Memory B cell (primary cell): ENCODE data around the gene ZNF618.

ENCODE experiments used
- ATAC-seq: fragments of 150-1000 bp; cut with Tn5 transposase; 2 replicates; pipeline ENCODE4 v1.10.0; 2021; ENCODE audit warnings: low read depth, mild to moderate bottlenecking, moderate library complexity
- DNase-seq, 2 donors: peaks; one replicate each; pipeline ENCODE4 v3.0.0; 2022; ENCODE audit warnings: low spot score in 2 of 2
- H3K27ac Mint-ChIP-seq: one replicate; pipeline ENCODE4 v1.8.0; 2022; ENCODE audit warnings: mild to moderate bottlenecking, moderate library complexity, mixed read lengths
- H3K27me3 Mint-ChIP-seq: one replicate; pipeline ENCODE4 v1.8.0; 2022; ENCODE audit warnings: mixed read lengths
- H3K36me3 Mint-ChIP-seq: one replicate; pipeline ENCODE4 v1.8.0; 2022; ENCODE audit warnings: mild to moderate bottlenecking, mixed read lengths
- H3K4me1 Mint-ChIP-seq: one replicate; pipeline ENCODE4 v1.8.0; 2022; ENCODE audit warnings: mixed read lengths
- H3K4me3 Mint-ChIP-seq: one replicate; pipeline ENCODE4 v1.8.0; 2022; ENCODE audit warnings: mild to moderate bottlenecking, moderate library complexity, mixed read lengths
- H3K9me3 Mint-ChIP-seq: one replicate; pipeline ENCODE4 v1.8.0; 2022; ENCODE audit warnings: mixed read lengths

ZNF618 gene

DNA sequence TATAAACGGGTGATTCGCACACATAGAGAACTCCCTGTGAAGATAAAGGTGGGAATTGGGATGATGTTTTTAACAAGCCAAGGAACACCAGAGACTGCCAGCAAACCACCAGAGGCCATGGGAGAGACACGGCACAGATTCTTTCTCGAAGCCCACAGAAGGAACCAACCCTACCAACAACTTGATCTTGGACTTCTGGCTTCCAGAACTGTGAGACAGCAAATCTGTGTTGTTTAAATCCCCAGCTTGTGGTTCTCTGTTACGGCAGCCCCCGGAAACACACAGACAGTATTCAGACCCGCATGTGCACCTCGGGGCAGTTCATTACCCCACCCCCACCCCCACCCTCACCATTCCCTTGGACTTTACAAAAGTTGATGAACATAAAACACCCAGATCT lies 189.2 kb downstream of the ZNF618 start:
- no peaks in the 10 kb centered on the region for H3K9me3 Mint-ChIP-seq
- H3K27me3 Mint-ChIP-seq: peaks cover 11% of the 10 kb centered on the region
- H3K36me3 Mint-ChIP-seq: no peaks in the 10 kb centered on the region
- DNase-seq: no peak
- H3K4me1 Mint-ChIP-seq: no peaks in the 10 kb centered on the region
- no peak overlapping the region for H3K27ac Mint-ChIP-seq
- no peak for ATAC-seq
- H3K4me3 Mint-ChIP-seq: no peak overlapping the region

GRCh38 chr9:114069476-114070187 lies 193.5 kb downstream of the ZNF618 start:
- ATAC-seq: no peak
- Mint-ChIP-seq H3K4me1 (no peaks in the 10 kb centered on the region), H3K36me3 (no peaks in the 10 kb centered on the region), H3K27me3 (peaks cover 3% of the 10 kb centered on the region), H3K27ac (no peak overlapping the region), H3K9me3 (peaks cover 2% of the 10 kb centered on the region), H3K4me3 (no peak overlapping the region)
- DNase-seq: no peak

DNA sequence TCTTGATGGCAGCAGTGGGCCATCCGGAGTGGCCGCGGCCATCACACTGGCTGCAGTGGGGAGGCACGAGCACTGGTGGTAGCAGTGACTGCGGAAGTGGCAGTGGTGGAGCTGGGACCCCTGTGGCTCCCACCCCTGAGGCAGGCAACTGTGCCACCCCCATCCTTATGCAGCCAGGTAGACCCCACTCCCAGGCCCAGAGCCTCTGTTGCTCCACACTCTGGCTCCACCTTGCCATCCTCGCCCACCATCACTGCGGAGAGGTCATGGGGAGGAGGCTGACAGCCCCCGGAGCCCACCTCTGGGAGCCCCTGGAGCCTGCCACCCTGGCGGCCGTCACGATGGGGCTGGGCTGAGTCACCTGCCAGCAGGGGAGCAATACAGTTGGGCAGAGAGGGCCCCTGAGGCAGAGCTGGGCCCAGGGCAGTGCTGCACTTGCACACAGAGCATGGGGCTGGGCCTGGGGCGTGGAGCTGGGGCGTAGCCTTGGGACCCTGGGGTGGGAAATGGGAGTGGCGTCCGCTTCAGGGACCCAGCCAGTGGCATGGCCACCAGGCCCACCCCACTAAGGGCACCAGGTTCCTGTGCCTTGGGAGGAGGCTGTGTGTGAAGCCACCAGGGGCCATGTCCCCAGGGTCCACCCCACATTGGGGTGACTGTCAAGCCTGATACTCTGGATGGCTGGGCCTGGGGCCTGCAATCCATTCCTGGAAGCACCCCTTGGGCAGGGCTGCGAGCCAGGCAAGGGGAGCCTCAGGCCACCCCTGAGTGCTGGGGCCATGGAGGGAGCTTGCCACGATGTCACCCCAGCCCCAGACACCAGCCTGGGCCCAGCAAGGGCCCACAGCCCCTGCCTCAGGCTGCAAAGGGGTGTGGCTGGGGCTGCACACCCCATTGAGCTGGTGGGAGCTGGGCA lies 194.3 kb downstream of the ZNF618 start:
- no peak overlapping the region for H3K4me3 Mint-ChIP-seq
- ATAC-seq (no peak), DNase-seq (no peak)
- peaks cover 4% of the 10 kb centered on the region for H3K27me3 Mint-ChIP-seq
- no peaks in the 10 kb centered on the region for H3K4me1 Mint-ChIP-seq
- no peak overlapping the region for H3K27ac Mint-ChIP-seq
- H3K36me3 Mint-ChIP-seq: no peaks in the 10 kb centered on the region
- H3K9me3 Mint-ChIP-seq: peaks cover 2% of the 10 kb centered on the region

GRCh38 chr9:114071197-114071795 lies 195.2 kb downstream of the ZNF618 start:
- Mint-ChIP-seq H3K4me3 (no peak overlapping the region), H3K27me3 (peaks cover 9% of the 10 kb centered on the region), H3K36me3 (no peaks in the 10 kb centered on the region), H3K9me3 (peaks cover 2% of the 10 kb centered on the region), H3K27ac (no peak overlapping the region), H3K4me1 (no peaks in the 10 kb centered on the region)
- ATAC-seq: no peak
- DNase-seq: no peak

DNA sequence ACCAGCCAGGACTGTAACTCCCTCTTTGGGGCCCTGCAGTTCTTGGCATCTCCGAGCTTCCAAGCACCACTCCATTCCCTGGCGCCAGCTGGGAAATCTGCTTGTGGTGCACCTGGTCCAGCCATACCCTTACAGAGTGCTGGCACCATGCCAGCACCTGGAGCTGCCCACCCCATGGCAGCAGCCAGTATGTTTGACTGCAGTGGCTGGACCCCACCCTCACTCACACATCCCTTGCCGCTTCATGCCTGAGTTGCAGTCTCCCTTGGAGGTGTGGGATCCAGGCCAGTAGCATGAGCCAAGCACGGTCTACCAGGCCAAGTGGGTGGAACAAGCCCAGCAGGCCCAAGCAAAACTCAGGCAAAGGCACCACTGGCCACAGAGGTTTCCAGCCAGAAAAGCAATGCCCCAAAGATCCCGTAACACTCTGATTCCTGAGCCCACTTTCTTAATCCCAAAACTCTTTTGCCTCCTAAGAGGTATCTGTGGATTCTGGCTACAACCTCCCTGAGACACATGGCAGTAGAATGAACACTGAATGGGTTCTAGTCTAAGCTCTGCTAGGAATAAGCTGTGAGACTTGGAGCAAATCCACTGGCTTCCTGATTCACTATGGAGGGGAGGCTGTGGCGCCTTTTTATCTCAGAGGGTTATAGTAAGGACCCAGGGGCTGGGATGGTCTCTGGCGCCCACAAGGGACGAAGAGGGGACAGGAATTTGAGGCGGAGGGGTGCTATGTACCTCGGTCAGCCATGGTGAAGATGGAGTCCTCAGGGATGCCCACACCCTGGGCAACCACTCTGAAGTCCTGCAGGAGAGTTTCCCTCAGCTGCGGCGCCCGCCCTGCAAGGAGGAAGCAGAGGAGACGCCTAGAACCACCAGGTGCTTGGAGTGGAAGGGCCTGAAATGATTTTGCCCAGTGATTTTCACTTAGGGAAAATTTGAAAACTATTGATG lies 196.4 kb downstream of the ZNF618 start:
- no peaks in the 10 kb centered on the region for H3K36me3 Mint-ChIP-seq
- H3K27ac Mint-ChIP-seq: no peak overlapping the region
- DNase-seq: no peak
- H3K4me1 Mint-ChIP-seq: no peaks in the 10 kb centered on the region
- peaks cover 16% of the 10 kb centered on the region for H3K27me3 Mint-ChIP-seq
- no peak overlapping the region for H3K4me3 Mint-ChIP-seq
- no peak for ATAC-seq
- peaks cover 2% of the 10 kb centered on the region for H3K9me3 Mint-ChIP-seq

- Mint-ChIP-seq H3K27me3 (peaks cover 19% of the 10 kb centered on the region), H3K4me1 (no peaks in the 10 kb centered on the region), H3K27ac (no peak overlapping the region), H3K4me3 (no peak overlapping the region), H3K36me3 (no peaks in the 10 kb centered on the region), H3K9me3 (peaks cover 2% of the 10 kb centered on the region)
- no peak for DNase-seq
- no peak for ATAC-seq
Measured at GRCh38 chr9:114075602-114076001, 199.5 kb downstream of the ZNF618 start.

GRCh38 chr9:114076237-114077161 lies 200.4 kb downstream of the ZNF618 start:
- peaks cover 19% of the 10 kb centered on the region for H3K27me3 Mint-ChIP-seq
- no peak overlapping the region for H3K27ac Mint-ChIP-seq
- H3K4me3 Mint-ChIP-seq: no peak overlapping the region
- H3K36me3 Mint-ChIP-seq: no peaks in the 10 kb centered on the region
- DNase-seq (no peak), ATAC-seq (no peak)
- no peaks in the 10 kb centered on the region for H3K4me1 Mint-ChIP-seq
- H3K9me3 Mint-ChIP-seq: peaks cover 2% of the 10 kb centered on the region

DNA sequence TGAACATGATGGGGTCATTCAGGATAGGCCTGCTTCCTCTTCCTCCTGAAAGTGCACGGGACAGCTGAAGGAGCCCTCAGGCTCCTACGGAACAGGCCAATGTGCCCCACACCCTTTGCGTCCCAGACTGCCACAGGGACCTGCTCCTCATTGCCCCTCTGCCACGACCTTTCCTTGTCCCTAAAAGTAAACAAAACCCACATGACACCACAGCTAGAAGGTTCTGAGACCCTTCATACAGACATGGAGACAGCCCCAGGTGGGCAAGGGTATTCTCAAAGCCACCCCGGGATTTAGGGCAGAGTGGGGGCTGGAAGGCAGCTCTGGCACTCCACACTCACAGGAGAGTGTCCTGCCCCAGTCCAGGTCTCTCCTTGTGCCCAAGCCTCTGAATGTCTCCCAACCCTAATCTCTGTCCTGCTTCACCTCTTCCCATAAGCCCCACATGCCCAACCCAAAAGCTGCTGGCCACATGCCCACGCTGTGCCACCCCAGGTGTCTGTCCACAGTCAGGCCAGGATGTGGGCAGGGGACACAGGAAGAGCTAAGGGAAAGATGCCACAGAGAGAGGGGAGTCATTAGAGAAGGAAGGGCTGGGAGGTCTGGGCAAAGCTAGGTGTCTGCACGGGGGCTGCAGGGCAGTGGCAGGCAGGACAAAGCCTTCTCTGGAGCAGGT lies 201.2 kb downstream of the ZNF618 start:
- DNase-seq: no peak
- Mint-ChIP-seq H3K4me1 (no peaks in the 10 kb centered on the region), H3K4me3 (no peak overlapping the region), H3K27me3 (peaks cover 19% of the 10 kb centered on the region), H3K36me3 (no peaks in the 10 kb centered on the region), H3K9me3 (peaks cover 2% of the 10 kb centered on the region), H3K27ac (no peak overlapping the region)
- no peak for ATAC-seq

GRCh38 chr9:114078021-114078780 lies 202.1 kb downstream of the ZNF618 start, which contains the start of gene AMBP:
Gene AMBP, minus strand, starts transcription at chr9:114078300. Its CDS starts 91 bp downstream, at chr9:114078209.
- DNase-seq (no peak), ATAC-seq (no peak)
- no peak within 1 kb of the TSS for H3K4me3 Mint-ChIP-seq
- peaks cover 2% of the 10 kb centered on the region for H3K9me3 Mint-ChIP-seq
- no peaks in the 10 kb centered on the region for H3K4me1 Mint-ChIP-seq
- H3K27ac Mint-ChIP-seq: no peak within 1 kb of the TSS
- peaks cover 19% of the 10 kb centered on the region for H3K27me3 Mint-ChIP-seq
- no peaks in the 10 kb centered on the region for H3K36me3 Mint-ChIP-seq

GRCh38 chr9:114078781-114079156 lies 202.7 kb downstream of the ZNF618 start:
- Mint-ChIP-seq H3K36me3 (no peaks in the 10 kb centered on the region), H3K4me3 (no peak overlapping the region), H3K27ac (no peak overlapping the region), H3K9me3 (peaks cover 2% of the 10 kb centered on the region), H3K4me1 (no peaks in the 10 kb centered on the region), H3K27me3 (peaks cover 19% of the 10 kb centered on the region)
- no peak for DNase-seq
- no peak for ATAC-seq

DNA sequence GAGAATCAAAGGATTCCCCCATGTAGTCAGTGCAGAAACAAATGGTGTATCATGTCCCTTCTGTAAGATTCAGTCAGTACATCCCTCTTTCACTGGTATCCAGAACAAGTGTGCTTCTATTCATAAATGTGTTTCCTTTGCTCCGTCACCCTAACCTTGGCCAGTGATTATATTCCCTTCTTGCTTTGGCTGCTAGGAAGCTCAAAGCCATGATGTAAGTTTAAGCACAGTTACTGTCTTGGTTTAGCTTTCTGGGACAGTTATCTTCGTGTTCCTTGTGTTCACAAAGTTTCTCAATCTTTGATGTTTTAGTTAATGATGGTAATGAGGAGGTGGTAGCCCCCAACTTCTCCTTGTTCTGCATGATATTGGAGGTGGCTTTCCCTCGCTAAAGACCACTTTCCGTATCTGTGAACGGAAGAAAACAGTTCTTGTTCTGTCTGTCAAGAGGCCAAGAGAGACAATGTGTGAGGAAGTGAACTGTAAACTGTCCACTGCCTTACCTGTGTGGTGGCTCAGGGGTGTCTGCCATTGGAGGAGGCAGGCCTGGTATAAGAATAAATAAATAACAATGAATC lies 204.2 kb downstream of the ZNF618 start:
- H3K27ac Mint-ChIP-seq: no peak overlapping the region
- H3K4me3 Mint-ChIP-seq: no peak overlapping the region
- no peaks in the 10 kb centered on the region for H3K36me3 Mint-ChIP-seq
- no peaks in the 10 kb centered on the region for H3K4me1 Mint-ChIP-seq
- H3K27me3 Mint-ChIP-seq: peaks cover 16% of the 10 kb centered on the region
- ATAC-seq (no peak), DNase-seq (no peak)
- H3K9me3 Mint-ChIP-seq: no peaks in the 10 kb centered on the region
